GM11168 (cell line): ENCODE measurements around the gene IDUA.
"Not testable (repeated sequence)": the region's sequence is repeated elsewhere in the genome, so short reads cannot be mapped to it uniquely, and the experiment has no call there.

ENCODE experiments used
- in situ Hi-C: fragments of 300-500 bp; cut with MboI; formaldehyde crosslinking; loops from one replicate; pipeline ENCODE4 v1.12.0; 2022; ENCODE audit warnings: low sequenced_read_pairs; ENCODE audit not compliant: unreplicated experiment

IDUA gene

GRCh38 chr4:966266-967112 lies 20.4 kb upstream of the IDUA start:
- in situ Hi-C loops = no loop called here

GRCh38 chr4:967113-968104 lies 19.4 kb upstream of the IDUA start:
- in situ Hi-C loops = no loop called here

- in situ Hi-C loops = no loop called here
Observed at GRCh38 chr4:968221-968620, 18.6 kb upstream of the IDUA start.

GRCh38 chr4:968621-969394 lies 18.0 kb upstream of the IDUA start:
- in situ Hi-C loops = no loop called here

- in situ Hi-C loops = no loop called here
Observed at GRCh38 chr4:970046-970745, 16.6 kb upstream of the IDUA start.

- in situ Hi-C loops = no loop called here
Observed at GRCh38 chr4:970854-971520, 15.9 kb upstream of the IDUA start.

- in situ Hi-C loops = no loop called here
Observed at GRCh38 chr4:971666-972500, 15.0 kb upstream of the IDUA start.

GRCh38 chr4:972651-973424 lies 14.0 kb upstream of the IDUA start:
- in situ Hi-C loops = no loop called here

GRCh38 chr4:973431-974397 lies 13.1 kb upstream of the IDUA start, which contains the start of gene DGKQ:
TSS of gene DGKQ (minus strand) at chr4:973569. CDS start at chr4:973482, 87 bp downstream.
- in situ Hi-C loops = no loop called here

- in situ Hi-C loops = no loop called here
Observed at GRCh38 chr4:974668-975067, 12.2 kb upstream of the IDUA start.

GRCh38 chr4:976016-976415 lies 10.8 kb upstream of the IDUA start:
- in situ Hi-C loops = not testable (repeated sequence)

GRCh38 chr4:978957-979701 lies 7.7 kb upstream of the IDUA start:
- in situ Hi-C loops = no loop called here

GRCh38 chr4:982291-982690 lies 4.6 kb upstream of the IDUA start:
- in situ Hi-C loops = no loop called here

- in situ Hi-C loops = no loop called here
Observed at GRCh38 chr4:982814-983213, 4.0 kb upstream of the IDUA start.

GRCh38 chr4:984336-985054 lies 2.3 kb upstream of the IDUA start:
- in situ Hi-C loops = no loop called here
